HepG2 (cell line): ENCODE data around the gene INTS6. TPM values are rescaled to one million over a fixed set of nuclear protein-coding genes. Genes with fewer than 3 reads are reported as not detected.
A peak's percentile ranks its signal among the peaks of the same experiment; 100 is the strongest.

ENCODE experiments used
- AGO2 ChIP-seq: fragments of 200-400 bp; formaldehyde crosslinking; optimal IDR thresholded peaks from 2 replicates; pipeline ENCODE3; 2017; ENCODE audit warnings: mild to moderate bottlenecking, low read depth, low read length, moderate library complexity
- ARNT2 ChIP-seq: sonication (generic); formaldehyde crosslinking; IDR thresholded peaks from 2 replicates; pipeline ENCODE4 v1.8.0; 2022; ENCODE audit warnings: mild to moderate bottlenecking, low read depth, missing genetic modification reagents, moderate library complexity
- BRD4 ChIP-seq: sonication (generic); formaldehyde crosslinking; IDR thresholded peaks from 2 replicates; pipeline ENCODE4 v1.4.0; 2020; ENCODE audit warnings: missing genetic modification reagents
- CCAR2 ChIP-seq: fragments of 200-400 bp; formaldehyde crosslinking; optimal IDR thresholded peaks from 2 replicates; pipeline ENCODE3; 2018; ENCODE audit warnings: low read depth, mild to moderate bottlenecking, low read length, moderate library complexity
- ELF1 ChIP-seq: sonication (generic); formaldehyde crosslinking; IDR thresholded peaks from 2 replicates; pipeline ENCODE4 v1.4.0; 2020; ENCODE audit warnings: missing genetic modification reagents
- FOXA1 ChIP-seq, 2 experiments: fragments of 450-650 bp in 1 of 2; sonication (generic) in 1 of 2; formaldehyde crosslinking in 1 of 2; IDR thresholded peaks; 2 replicates each; pipeline versions ENCODE4 v1.4.0 to v1.6.1; 2016 to 2020; ENCODE audit warnings: missing genetic modification reagents in 1 of 2
- HMG20B ChIP-seq: conservative IDR thresholded peaks from 2 replicates; pipeline ENCODE4 v1.6.1; 2016; ENCODE audit warnings: missing genetic modification reagents, missing compliant biosample characterization
- LCORL ChIP-seq, 2 experiments: fragments of 450-650 bp in 1 of 2; sonication (generic) in 1 of 2; formaldehyde crosslinking in 1 of 2; IDR thresholded peaks; 2 replicates each; pipeline versions ENCODE4 v1.5.0 to v1.6.1; 2017 to 2020; ENCODE audit warnings: antibody characterized with exemption in 1 of 2, missing genetic modification reagents in 1 of 2
- MAFG ChIP-seq: sonication (generic); formaldehyde crosslinking; IDR thresholded peaks from 2 replicates; pipeline ENCODE4 v1.5.1; 2020; ENCODE audit warnings: mild to moderate bottlenecking, missing genetic modification reagents
- MAZ ChIP-seq, 2 experiments: sonication (generic) in 1 of 2; formaldehyde crosslinking in 1 of 2; IDR thresholded peaks; 2 replicates each; pipeline versions ENCODE4 v1.5.0 to v1.6.1; 2012 to 2020; ENCODE audit warnings: low read depth in 2 of 2, mild to moderate bottlenecking in 2 of 2, borderline replicate concordance in 1 of 2, improper control_type of control experiment in 1 of 2, low read length in 1 of 2, missing genetic modification reagents in 1 of 2, moderate library complexity in 1 of 2
- NFIC ChIP-seq: IDR thresholded peaks from 2 replicates; pipeline ENCODE4 v1.6.1; 2012; ENCODE audit warnings: mild to moderate bottlenecking, low read length, inconsistent platforms
- NR2C2 ChIP-seq: sonication (generic); formaldehyde crosslinking; IDR thresholded peaks from 2 replicates; pipeline ENCODE4 v1.4.0; 2020; ENCODE audit warnings: missing genetic modification reagents, mild to moderate bottlenecking, moderate library complexity, borderline replicate concordance
- PAX8 ChIP-seq: sonication (generic); formaldehyde crosslinking; IDR thresholded peaks from 2 replicates; pipeline ENCODE4 v1.8.0; 2022; ENCODE audit warnings: mild to moderate bottlenecking, missing genetic modification reagents, borderline replicate concordance
- RAD21 ChIP-seq: fragments of 450-650 bp; formaldehyde crosslinking; IDR thresholded peaks from 2 replicates; pipeline ENCODE4 v1.5.0; 2020; ENCODE audit warnings: mild to moderate bottlenecking
- RARA ChIP-seq: IDR thresholded peaks from 2 replicates; pipeline ENCODE4 v1.6.1; 2016; ENCODE audit warnings: missing genetic modification reagents, missing compliant biosample characterization
- RBFOX2 ChIP-seq: fragments of 200-400 bp; formaldehyde crosslinking; IDR thresholded peaks from 2 replicates; pipeline ENCODE4 v1.6.1; 2017; ENCODE audit warnings: low read depth, mild to moderate bottlenecking, low read length
- RCOR2 ChIP-seq: IDR thresholded peaks from 2 replicates; pipeline ENCODE4 v1.6.1; 2016; ENCODE audit warnings: missing biosample characterization, missing genetic modification reagents
- SP1 ChIP-seq, 2 experiments: fragments of 450-650 bp in 1 of 2; sonication (generic) in 1 of 2; formaldehyde crosslinking in 1 of 2; IDR thresholded peaks; 2 replicates each; pipeline versions ENCODE4 v1.4.0 to v1.6.1; 2016 to 2020; ENCODE audit warnings: missing genetic modification reagents in 1 of 2
- TAF1 ChIP-seq: sonication (generic); formaldehyde crosslinking; IDR thresholded peaks from 2 replicates; pipeline ENCODE4 v1.4.0; 2020; ENCODE audit warnings: missing genetic modification reagents
- ZNF101 ChIP-seq: sonication (generic); formaldehyde crosslinking; IDR thresholded peaks from 2 replicates; pipeline ENCODE4 v1.4.0; 2020; ENCODE audit warnings: mild to moderate bottlenecking, low read depth, missing genetic modification reagents, borderline replicate concordance
- ZNF746 ChIP-seq: sonication (generic); formaldehyde crosslinking; IDR thresholded peaks from 2 replicates; pipeline ENCODE4 v1.8.0; 2022; ENCODE audit warnings: mild to moderate bottlenecking, missing genetic modification reagents
- polyA plus RNA-seq, 8 experiments: library from polyadenylated mRNA; depleted of rRNA in 3 of 8; stranded (reverse) in 7 of 8; unstranded in 1 of 8; fragments of >200 nt; fragmentation: Illumina TruSeq in 4 of 8; extraction: Trizol in 4 of 8; gene quantifications; 2 replicates each; pipeline versions ENCODE4 v1.2.1 to v1.2.3, GENCODE V29; 2011 to 2016; ENCODE audit warnings: low read depth in 4 of 8, missing spikeins in 1 of 8, mixed read lengths in 1 of 8; ENCODE audit not compliant: insufficient read depth in 1 of 8
- total RNA-seq, 5 experiments: library from RNA; depleted of rRNA; stranded (reverse); fragments of >200 nt; fragmentation: Illumina TruSeq; extraction: Trizol; gene quantifications; 2 replicates each; pipeline ENCODE4 v1.2.3, GENCODE V29; 2016; ENCODE audit warnings: low read depth in 1 of 5
- TF ChIP-seq, protein P1 (sequence below): sonication (generic); formaldehyde crosslinking; IDR thresholded peaks from 2 replicates; pipeline ENCODE4 v1.4.0; 2020; ENCODE audit warnings: missing genetic modification reagents
- TF ChIP-seq, protein P2 (sequence below): sonication (generic); formaldehyde crosslinking; IDR thresholded peaks from 2 replicates; pipeline ENCODE4 v1.8.1; 2023; ENCODE audit warnings: mild to moderate bottlenecking, moderate library complexity, missing genetic modification reagents

The INTS6 gene
- total and polyA plus RNA-seq, 2 of the 13 experiments (the other 11 are each of a cell fraction or from before 2014, with no cell fraction given) = 27.9 to 38.4 TPM

DNA sequence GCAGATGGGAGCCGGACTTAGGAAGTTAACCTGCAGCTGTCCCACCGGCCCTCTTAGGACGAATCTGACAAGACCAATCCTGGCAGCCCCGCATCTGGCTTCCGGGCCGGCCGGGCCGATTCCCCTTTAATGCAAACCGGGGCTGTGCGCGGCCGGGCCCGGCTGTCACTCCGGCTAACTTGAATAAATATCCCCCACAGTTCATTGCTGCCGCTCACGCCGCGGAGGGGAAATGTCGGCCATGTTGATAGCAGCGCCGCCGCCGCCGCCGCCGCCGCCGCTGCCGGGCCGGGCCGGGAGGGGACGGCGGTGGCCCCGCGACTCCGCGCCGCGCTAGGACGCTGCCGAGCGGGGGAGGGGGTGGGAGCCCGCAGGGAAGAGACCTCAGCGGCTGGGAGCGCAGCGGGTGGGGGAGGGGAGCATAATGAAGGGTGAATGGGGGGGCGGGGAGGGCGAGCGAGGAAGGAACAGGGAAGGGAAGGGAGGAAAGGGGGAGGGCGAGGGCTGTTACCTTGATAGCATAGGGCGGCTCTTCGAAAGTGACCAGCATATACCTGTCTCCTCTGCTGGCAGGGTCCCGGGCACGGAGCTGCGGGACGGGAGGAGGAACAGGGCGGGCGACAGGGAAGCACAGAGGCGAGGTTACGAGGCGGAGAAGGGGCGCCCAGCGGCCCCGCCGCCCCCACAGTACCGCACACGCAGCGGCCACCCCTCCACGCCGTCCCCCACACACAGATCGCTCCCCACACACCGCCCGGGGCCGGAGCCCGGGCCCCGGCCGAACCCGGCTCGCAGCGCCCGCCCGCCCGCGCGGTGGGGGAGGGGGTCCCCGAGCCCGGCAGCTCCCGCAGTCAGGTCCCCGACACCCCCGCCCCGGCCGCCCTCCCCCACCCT, 1.1 kb downstream of the INTS6 start (continued):
- no peak for TF ChIP-seq NR2C2 (CRISPR knock-in tag)
- TF ChIP-seq BRD4 (CRISPR knock-in tag) = no peak
- peak; percentile 71 for TF ChIP-seq AGO2
- TF ChIP-seq, protein P1, sequence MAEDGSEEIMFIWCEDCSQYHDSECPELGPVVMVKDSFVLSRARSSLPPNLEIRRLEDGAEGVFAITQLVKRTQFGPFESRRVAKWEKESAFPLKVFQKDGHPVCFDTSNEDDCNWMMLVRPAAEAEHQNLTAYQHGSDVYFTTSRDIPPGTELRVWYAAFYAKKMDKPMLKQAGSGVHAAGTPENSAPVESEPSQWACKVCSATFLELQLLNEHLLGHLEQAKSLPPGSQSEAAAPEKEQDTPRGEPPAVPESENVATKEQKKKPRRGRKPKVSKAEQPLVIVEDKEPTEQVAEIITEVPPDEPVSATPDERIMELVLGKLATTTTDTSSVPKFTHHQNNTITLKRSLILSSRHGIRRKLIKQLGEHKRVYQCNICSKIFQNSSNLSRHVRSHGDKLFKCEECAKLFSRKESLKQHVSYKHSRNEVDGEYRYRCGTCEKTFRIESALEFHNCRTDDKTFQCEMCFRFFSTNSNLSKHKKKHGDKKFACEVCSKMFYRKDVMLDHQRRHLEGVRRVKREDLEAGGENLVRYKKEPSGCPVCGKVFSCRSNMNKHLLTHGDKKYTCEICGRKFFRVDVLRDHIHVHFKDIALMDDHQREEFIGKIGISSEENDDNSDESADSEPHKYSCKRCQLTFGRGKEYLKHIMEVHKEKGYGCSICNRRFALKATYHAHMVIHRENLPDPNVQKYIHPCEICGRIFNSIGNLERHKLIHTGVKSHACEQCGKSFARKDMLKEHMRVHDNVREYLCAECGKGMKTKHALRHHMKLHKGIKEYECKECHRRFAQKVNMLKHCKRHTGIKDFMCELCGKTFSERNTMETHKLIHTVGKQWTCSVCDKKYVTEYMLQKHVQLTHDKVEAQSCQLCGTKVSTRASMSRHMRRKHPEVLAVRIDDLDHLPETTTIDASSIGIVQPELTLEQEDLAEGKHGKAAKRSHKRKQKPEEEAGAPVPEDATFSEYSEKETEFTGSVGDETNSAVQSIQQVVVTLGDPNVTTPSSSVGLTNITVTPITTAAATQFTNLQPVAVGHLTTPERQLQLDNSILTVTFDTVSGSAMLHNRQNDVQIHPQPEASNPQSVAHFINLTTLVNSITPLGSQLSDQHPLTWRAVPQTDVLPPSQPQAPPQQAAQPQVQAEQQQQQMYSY (CRISPR knock-in tag) = no peak
- TF ChIP-seq FOXA1 (IDR thresholded peaks at IDR 0.05) = no peak
- no peak for TF ChIP-seq FOXA1 (CRISPR knock-in tag; IDR thresholded peaks at IDR 0.05)
- peak; percentile 51; the same call in 1 of the 2 replicates for TF ChIP-seq RBFOX2
- TF ChIP-seq SP1 (IDR thresholded peaks at IDR 0.05) = no peak
- no peak for TF ChIP-seq SP1 (CRISPR knock-in tag; IDR thresholded peaks at IDR 0.05)
- no peak for TF ChIP-seq RCOR2 (CRISPR knock-in tag)
- TF ChIP-seq, protein P2, sequence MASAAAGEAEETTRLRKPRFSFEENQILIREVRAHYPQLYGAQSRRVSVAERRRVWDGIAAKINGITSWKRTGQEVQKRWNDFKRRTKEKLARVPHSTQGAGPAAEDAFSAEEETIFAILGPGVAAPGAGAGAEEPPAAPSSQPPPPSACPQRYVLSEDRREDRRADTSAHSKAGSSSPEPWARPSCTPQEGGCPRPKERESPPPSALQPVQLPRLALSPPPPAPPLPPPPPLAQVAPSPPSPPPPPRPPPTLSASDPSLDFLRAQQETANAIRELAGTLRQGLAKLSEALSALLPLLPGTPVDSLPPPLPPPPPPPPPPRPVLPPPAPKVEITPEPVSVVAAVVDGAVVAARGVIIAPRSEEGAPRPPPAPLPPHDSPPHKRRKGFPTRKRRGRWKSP (CRISPR knock-in tag) = no peak
- TF ChIP-seq HMG20B (CRISPR knock-in tag) = no peak
- TF ChIP-seq ELF1 (CRISPR knock-in tag) = peak; percentile 22; the same call in 1 of the 2 replicates
- peak; percentile 55; the same call in 1 of the 2 replicates for TF ChIP-seq TAF1 (CRISPR knock-in tag)
- no peak; the same call in 1 of the 2 replicates for TF ChIP-seq ZNF746
- no peak for TF ChIP-seq RARA (CRISPR knock-in tag)
- TF ChIP-seq MAZ (IDR thresholded peaks at IDR 0.05; ENCODE audit: borderline replicate concordance, low read depth, low read length) = no peak
- no peak for TF ChIP-seq MAZ (CRISPR knock-in tag; IDR thresholded peaks at IDR 0.05; ENCODE audit: low read depth)
- no peak for TF ChIP-seq ZNF101
- no peak for TF ChIP-seq NFIC
- no peak for TF ChIP-seq CCAR2
- 0 out of 2 replicates have a peak, but pooled peaks have one; percentile 21 for TF ChIP-seq ARNT2 (CRISPR knock-in tag)
- TF ChIP-seq LCORL (IDR thresholded peaks at IDR 0.05) = no peak
- no peak for TF ChIP-seq LCORL (CRISPR knock-in tag; IDR thresholded peaks at IDR 0.05)
- peak; percentile 41; the same call in 1 of the 2 replicates for TF ChIP-seq RAD21
- no peak for TF ChIP-seq MAFG (CRISPR knock-in tag)
- TF ChIP-seq PAX8 (CRISPR knock-in tag) = no peak
